Measurements from ENCODE around the gene SND1.

The SND1 gene

GRCh38 chr7:128037880-128038619 lies 386.1 kb downstream of the SND1 start:
- ATAC-seq, result no peak
- TF ChIP-seq GLIS3 (CRISPR knock-in tag; IDR thresholded peaks at IDR 0.05), result no peak
- TF ChIP-seq ZNF70 (CRISPR knock-in tag; IDR thresholded peaks at IDR 0.05), result no peak
- no peak for TF ChIP-seq CREB5 (CRISPR knock-in tag; IDR thresholded peaks at IDR 0.05; ENCODE audit: low read depth)
- no peak for TF ChIP-seq OSR1 (CRISPR knock-in tag; IDR thresholded peaks at IDR 0.05)
- no peak for TF ChIP-seq CSRNP3 (CRISPR knock-in tag; IDR thresholded peaks at IDR 0.05)
- no peak for TF ChIP-seq ISL1 (CRISPR knock-in tag; IDR thresholded peaks at IDR 0.05)
- no peak for TF ChIP-seq BACH2 (CRISPR knock-in tag; IDR thresholded peaks at IDR 0.05; ENCODE audit: borderline replicate concordance)
- no peak for TF ChIP-seq ZC3H10 (CRISPR knock-in tag; IDR thresholded peaks at IDR 0.05)
- no peak for TF ChIP-seq CSDC2 (CRISPR knock-in tag; IDR thresholded peaks at IDR 0.05)
- TF ChIP-seq ZNF8 (CRISPR knock-in tag; IDR thresholded peaks at IDR 0.05), result no peak
- no peak for TF ChIP-seq PATZ1 (CRISPR knock-in tag; IDR thresholded peaks at IDR 0.05; ENCODE audit: borderline replicate concordance)
- TF ChIP-seq TOX (CRISPR knock-in tag; IDR thresholded peaks at IDR 0.05; ENCODE audit: borderline replicate concordance), result no peak
- no peak for TF ChIP-seq TSHZ2 (CRISPR knock-in tag; IDR thresholded peaks at IDR 0.05)
- TF ChIP-seq ZNF565 (CRISPR knock-in tag; conservative IDR thresholded peaks at IDR 0.05; ENCODE audit: low read depth), result no peak

GRCh38 chr7:128039544-128039953 lies 387.6 kb downstream of the SND1 start:
- no peak for ATAC-seq
- TF ChIP-seq ISL1 (CRISPR knock-in tag; IDR thresholded peaks at IDR 0.05), result no peak
- TF ChIP-seq GLIS3 (CRISPR knock-in tag; IDR thresholded peaks at IDR 0.05), result no peak
- no peak for TF ChIP-seq RARB (CRISPR knock-in tag; IDR thresholded peaks at IDR 0.05)
- no peak for TF ChIP-seq OSR1 (CRISPR knock-in tag; IDR thresholded peaks at IDR 0.05)
- TF ChIP-seq BACH2 (CRISPR knock-in tag; IDR thresholded peaks at IDR 0.05; ENCODE audit: borderline replicate concordance), result no peak
- TF ChIP-seq CSDC2 (CRISPR knock-in tag; IDR thresholded peaks at IDR 0.05), result no peak
- TF ChIP-seq PATZ1 (CRISPR knock-in tag; IDR thresholded peaks at IDR 0.05; ENCODE audit: borderline replicate concordance), result no peak
- TF ChIP-seq ARNTL (CRISPR knock-in tag; IDR thresholded peaks at IDR 0.05; ENCODE audit: borderline replicate concordance, low read depth), result no peak
- TF ChIP-seq ZFP30 (CRISPR knock-in tag; IDR thresholded peaks at IDR 0.05), result no peak
- TF ChIP-seq ZNF565 (CRISPR knock-in tag; conservative IDR thresholded peaks at IDR 0.05; ENCODE audit: low read depth), result no peak
- TF ChIP-seq TSHZ2 (CRISPR knock-in tag; IDR thresholded peaks at IDR 0.05), result no peak
- TF ChIP-seq ESRRG (CRISPR knock-in tag; IDR thresholded peaks at IDR 0.05), result no peak
- TF ChIP-seq CSRNP3 (CRISPR knock-in tag; IDR thresholded peaks at IDR 0.05), result no peak
- TF ChIP-seq ZNF8 (CRISPR knock-in tag; IDR thresholded peaks at IDR 0.05), result no peak
- no peak for TF ChIP-seq SNAI2 (CRISPR knock-in tag; IDR thresholded peaks at IDR 0.05)
- TF ChIP-seq CREB5 (CRISPR knock-in tag; IDR thresholded peaks at IDR 0.05; ENCODE audit: low read depth), result no peak
